ENCODE measurements around the gene PNMT.

Gene PNMT, protein sequence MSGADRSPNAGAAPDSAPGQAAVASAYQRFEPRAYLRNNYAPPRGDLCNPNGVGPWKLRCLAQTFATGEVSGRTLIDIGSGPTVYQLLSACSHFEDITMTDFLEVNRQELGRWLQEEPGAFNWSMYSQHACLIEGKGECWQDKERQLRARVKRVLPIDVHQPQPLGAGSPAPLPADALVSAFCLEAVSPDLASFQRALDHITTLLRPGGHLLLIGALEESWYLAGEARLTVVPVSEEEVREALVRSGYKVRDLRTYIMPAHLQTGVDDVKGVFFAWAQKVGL

DNA sequence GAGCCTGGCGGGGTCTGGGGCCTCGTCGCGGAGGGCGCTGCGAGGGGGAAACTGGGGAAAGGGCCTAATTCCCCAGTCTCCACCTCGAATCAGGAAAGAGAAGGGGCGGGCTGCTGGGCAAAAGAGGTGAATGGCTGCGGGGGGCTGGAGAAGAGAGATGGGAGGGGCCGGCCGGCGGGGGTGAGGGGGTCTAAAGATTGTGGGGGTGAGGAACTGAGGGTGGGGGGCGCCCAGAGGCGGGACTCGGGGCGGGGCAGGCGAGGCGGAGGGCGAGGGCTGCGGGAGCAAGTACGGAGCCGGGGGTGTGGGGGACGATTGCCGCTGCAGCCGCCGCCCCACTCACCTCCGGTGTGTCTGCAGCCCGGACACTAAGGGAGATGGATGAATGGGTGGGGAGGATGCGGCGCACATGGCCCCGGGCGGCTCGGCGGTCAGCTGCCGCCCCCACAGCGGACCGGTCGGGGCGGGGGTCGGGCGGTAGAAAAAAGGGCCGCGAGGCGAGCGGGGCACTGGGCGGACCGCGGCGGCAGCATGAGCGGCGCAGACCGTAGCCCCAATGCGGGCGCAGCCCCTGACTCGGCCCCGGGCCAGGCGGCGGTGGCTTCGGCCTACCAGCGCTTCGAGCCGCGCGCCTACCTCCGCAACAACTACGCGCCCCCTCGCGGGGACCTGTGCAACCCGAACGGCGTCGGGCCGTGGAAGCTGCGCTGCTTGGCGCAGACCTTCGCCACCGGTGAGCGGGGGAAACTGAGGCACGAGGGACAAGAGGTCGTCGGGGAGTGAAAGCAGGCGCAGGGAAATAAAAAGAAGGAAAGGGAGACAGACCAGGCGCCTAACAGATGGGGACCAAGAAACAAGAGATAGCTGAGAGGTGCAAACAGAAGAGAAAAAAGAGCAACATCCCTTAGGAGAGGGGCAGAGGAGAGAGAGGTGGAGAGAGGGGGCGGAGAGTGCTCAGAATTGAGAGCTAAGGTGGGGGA is at the start of gene PNMT:
Gene PNMT, plus strand, starts transcription at position 509 of the 980 bp plus-strand sequence. Its CDS starts 23 bp downstream, at position 532.
- no peak for DNase-seq

DNA sequence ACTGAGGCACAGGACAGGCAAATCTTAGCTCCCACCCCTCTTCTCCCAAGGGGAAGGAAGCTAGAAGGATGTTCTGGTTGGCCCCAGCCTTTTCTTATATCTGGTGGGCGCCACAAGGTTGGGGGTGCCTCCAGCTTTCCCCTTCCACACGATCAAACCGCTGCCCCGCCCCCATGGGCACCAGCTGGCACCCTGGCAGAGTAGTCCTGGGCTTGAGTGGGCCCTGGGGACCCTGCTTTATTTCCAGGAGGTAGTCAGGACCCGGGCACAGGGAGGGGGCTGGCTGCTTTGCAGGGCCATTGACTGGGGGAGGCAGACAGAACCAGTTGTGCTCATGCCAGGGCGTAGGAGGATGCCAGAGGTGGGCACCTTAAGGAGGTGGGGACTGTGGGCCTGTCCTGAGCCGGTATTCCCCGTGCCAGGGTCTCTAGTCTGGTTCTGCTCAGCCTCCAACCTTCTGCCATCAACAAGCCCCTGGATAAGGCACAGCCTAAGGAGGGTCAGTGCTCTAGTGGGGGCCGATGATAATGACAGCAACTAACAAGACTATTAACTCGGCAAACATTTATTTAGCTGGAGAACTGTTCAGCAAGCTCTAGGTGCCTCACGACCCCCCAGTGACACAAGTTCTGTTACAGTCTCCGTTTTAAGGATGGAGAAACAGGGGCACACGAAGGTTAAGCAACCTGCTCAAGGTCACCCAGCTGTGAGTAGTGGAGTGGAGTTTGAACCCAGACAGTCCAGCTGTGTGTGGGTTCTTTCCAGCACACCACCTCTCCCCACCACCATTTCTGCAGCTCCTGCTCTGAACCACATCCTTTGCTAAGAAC is 49.1 kb upstream of the PNMT start:
- no peak for DNase-seq

DNA sequence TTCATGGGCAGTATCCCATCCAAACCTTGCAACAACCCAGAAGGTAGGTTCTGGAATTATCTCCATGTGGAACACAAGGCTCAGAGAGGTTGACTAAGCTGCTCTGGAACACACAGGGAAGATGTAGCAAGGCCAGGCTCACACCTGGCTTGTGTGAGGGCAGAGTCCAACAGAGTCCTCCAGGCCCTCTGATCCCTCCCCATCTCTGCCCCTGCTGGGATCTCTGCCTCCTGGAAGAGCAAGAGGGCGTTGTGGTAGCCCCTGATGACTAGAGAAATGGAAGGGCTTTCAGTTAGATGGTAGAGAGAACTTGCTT is 48.5 kb upstream of the PNMT start:
- no peak for DNase-seq

DNA sequence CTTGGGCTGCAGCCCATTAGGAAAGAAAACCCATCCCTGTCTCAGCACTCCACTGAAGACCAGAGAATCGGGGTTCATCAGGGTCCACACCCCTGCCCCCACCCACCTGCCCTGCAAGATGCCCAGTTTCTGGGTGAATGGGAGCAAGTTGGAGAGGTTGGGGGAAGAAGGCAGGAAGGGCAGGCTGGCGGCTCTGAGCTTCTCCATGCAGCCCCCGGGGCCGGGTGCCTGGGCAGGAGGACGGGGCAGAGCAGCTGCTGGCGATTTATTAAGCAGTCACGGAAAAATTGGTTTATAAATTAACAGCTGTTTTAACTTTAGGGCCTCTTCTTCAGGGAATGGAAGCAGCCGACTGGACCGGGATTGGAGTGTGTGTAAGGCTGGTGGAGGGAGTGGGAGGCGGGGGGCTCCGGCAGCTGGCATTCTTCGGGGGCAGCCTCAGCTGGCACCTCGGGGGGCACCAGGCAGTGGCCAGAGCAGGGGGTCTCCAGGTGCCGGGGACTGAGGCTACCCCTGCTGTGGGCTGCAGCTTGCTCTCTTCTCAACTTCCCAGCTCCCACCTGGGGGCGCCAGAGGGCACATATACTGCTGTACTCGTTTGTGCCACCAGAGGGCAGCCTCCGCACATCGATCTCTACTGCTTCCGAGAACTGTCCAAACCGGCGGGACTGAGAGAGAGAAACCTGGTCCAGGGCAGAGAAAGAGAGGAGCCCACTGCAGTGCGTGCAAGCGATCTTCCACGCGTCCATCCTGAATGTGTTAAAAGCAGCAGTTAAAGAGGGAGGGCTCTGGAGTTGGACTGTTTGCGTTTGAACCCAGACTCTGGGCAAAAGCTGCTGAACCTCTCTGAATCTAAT is 46.5 kb upstream of the PNMT start:
- peak; percentile 18 for DNase-seq

DNA sequence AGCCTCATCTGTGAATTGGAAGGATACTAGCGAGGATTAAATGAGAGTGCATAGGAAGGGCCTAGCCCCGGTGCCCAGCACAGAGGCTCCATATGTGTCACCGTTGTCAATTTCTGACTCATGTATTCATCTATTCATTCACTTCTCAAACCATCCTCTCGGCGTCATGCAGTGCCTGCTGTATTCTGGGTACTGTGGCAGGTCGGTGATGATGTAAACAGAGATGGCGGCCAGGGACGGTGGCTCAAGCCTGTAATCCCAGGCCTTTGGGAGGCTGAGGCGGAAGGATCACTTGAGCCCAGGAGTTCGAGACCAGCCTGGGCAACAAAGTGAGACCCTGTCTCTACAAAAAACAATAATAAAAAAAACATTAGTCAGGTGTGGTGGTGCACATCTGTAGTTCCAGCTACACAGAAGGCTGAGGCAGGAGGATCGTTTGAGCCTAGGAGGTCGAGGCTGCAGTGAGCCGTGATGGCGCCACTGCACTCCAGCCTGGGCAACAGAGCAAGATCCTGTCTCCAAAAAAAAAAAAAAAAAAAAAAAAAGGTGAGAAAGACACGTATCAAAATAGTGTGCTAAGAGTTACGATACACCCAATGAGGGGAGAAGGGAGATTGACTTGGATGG is 45.8 kb upstream of the PNMT start:
- DNase-seq = no peak

DNA sequence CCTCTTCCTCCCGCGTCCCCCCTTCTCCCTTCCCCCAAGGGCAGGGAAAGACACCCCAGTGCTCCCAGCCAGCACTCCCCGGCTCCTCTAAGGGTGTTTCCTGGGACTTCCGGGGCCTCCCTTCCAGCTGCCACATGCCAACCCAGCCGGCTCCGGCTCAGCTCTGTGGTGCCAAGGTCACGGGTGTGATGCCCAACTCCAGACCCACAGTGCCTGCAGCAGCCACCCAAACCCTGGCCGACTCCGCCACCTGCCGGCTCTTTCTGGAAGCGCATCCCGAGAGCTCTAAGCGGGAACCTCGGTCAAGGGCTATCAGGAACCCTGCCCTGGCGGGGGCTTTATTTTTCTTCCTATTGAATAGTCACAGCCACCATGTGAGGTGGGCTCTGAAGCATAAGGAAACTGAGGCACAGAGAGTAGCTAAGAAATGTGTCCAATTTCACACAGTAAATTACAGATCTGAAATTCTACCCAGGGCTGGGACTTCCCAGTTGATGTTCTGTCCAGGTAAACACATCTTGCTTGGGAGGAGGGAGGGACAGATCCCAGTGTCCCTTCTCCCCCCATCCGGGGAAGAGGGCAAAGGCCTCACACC is 44.8 kb upstream of the PNMT start:
- peak; percentile 51 for DNase-seq

DNA sequence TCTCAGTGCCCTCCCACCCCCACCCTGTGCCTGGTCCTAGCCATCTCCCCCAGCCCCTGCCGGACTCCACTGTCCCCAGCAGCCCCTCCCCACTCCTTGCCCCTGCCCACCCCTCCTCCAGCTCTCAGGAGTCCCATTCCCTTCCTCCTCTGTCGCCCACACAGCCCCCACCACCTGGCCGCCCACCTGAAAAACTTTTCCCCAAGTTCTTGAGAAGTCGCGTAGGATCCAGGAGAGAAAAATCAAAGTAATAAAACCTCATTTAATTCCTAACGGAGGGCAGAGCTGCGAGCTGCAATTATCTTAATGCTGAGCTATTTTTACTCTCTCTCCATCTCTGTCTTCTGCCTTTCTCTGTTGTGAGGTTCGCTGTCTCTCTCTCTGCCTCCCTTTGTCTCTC is 43.9 kb upstream of the PNMT start:
- DNase-seq = no peak

DNA sequence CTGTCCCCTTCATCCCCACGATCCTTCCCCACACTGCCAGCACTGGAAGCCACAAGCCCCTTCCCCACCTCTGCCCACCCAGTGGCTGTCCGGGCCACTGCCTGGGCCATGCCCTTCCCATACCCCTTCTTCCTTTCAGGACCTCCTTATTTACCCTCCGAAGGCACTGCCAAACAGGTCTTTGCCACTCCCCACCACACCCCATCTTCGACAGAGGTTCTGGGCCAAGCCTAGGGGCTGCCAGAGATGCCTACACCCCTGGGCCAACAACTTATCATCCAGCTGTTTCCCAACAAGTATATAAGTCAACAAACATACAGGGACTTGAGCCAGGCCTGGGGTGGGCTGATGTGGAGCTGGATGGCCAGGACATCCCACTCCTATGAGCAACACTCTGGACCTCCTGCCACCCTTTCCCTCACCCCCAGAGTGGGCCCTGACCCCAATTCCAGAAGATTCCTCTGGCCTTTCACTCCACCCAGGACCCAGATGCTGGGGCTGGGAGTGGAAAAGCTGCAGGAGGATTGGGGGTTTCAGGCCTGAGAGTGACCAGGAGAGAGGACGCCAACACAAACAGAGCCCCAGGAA is 43.0 kb upstream of the PNMT start:
- no peak for DNase-seq

DNA sequence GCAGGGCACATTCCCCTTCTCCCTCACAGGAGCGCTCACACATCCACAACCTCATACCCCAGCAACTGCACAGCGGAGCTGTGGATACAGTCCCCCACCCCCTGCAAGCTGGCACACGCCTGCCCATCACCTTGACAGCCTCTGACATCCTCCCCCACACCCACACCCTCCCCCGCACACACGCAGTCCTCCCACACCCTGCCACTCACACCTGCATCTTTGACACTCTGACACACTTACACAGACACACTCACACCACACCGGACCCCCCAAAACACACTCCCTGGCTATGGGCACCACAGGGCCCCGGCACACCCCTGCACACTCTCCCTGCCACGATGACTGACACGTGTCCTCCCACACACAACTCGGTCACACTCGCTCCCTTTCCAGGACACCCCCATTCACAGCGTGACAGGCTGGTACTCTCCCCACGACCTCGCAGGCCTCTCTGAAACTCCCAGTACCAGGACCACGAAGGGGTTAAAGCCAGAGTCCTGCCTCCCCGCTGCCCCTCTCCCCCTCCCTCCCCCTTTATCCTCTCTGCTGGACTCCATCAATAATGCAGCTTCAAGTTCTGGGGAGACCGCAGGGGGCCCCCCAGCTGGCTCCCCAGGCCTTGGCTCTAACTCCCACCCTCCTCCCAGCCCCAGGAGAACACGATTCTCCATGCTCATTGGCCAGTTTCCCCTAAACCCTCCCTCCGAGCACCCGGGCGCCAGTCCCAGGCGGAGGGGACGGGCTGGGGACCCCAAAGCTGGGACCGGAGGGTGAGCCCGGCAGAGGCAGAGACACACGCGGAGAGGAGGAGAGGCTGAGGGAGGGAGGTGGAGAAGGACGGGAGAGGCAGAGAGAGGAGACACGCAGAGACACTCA is 41.8 kb upstream of the PNMT start, which contains the start of gene PPP1R1B:
Gene PPP1R1B, plus strand, starts transcription at position 782 of the 876 bp plus-strand sequence. CDS start 441 bp downstream, outside the sequence.
- no peak for DNase-seq

DNA sequence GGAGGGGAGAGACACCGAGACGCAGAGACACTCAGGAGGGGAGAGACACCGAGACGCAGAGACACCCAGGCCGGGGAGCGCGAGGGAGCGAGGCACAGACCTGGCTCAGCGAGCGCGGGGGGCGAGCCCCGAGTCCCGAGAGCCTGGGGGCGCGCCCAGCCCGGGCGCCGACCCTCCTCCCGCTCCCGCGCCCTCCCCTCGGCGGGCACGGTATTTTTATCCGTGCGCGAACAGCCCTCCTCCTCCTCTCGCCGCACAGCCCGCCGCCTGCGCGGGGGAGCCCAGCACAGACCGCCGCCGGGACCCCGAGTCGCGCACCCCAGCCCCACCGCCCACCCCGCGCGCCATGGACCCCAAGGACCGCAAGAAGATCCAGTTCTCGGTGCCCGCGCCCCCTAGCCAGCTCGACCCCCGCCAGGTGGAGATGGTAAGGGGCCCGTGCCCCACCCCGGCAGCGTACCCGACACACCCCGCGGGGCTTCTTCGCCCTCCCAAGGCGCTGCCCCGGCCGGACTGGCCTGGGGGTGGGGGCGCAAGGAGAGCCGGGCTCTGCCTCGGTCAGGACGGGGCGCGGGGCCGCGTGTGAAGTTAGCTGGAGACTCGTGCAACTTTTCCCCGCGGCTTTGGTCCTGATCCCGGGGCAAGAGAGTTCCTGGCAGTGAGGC is 41.1 kb upstream of the PNMT start:
- DNase-seq = no peak

DNA sequence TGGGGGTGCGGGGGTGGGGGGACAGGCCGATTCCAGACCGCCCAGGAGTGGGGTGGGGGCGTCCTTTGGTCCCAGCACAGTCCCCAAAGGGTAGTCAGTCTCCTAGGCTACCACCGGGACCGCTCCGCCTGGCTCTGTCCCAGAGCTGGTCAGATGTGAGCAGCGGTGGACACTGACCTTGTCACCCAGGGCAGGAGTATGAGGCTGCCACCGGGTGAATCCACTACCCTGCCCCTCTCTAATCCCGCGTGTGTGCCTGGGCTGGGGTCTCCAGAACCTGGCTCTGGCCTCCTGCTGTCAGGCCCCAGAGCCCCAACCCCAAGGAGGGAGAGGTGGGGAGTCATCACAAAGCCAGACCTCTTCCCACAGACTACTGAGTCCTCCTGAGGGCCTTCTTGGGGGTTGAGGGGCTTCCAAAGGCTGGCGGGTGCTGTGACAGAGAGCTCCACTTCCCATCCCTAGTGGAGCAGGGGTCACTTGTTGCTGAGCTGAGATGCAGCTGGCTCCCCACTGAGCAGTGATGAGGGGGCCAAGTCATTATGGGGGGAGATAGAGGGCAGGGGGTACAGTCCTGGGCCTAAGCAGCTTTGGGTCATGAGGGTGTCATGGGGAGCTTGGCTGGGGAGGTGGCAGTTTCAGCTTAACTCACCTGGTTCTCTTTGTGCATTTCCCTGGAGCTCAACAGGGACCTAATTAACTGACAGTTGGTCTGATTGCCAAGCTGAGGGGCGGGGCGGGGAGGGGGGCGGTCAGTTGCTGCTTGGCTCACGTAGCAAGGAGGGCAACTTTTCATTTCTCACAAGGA is 40.3 kb upstream of the PNMT start:
- no peak for DNase-seq

DNA sequence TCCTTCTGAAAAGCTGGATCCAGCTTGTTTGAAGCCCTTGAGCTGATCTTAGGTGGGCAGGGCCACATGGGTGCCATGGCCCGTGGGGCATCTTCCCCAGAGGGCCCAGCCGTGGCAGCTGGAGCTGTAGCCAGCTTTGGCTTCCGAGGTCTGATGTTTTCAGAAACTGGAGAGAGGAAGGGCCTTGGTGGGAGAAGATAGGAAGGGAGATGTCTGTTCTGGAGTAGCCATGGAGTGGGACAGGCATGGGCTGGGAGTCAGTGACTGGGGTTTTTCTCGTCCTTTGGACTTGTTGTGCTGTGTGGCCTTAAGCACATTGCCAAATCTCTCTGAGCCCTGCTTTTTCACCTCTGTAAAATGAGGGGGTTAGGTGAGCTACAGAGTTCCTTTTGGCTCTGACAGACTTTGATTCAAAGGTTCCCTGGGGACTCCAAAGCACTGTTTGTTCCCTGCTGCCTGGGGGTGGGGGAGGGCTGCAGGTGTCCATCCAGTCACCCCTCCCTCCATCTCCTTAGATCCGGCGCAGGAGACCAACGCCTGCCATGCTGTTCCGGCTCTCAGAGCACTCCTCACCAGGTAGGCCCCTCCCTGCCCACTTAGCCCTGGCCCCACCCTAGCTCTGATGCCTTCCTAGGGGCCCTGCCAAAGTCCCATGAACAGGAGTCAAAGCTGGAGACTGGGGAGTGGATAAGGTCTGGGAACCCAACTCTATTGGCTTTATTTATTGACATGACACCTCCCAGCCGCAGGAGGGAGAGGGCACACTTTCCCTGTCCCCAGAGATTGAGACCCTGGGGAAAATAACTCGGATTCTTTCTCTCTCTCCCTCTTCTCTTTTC is 39.4 kb upstream of the PNMT start:
- no peak for DNase-seq

DNA sequence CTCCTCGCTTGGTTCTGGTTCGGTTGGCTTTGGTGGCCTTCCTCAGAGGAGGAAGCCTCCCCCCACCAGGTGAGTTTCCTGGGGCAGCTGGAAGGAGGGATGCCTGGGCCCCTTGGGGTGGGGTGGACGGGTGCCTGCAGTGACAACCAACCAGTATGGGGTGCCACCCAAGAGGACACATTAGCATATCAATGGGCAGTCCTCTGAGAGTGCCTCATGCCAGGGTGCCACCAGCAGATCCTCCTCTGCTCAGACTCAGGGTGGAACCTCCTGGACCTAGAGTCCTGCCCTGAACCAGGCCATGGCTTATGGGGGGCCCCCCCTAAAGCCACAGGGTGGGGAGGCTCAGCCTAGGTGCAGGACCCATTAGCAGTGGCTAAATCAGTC is 38.8 kb upstream of the PNMT start:
- DNase-seq = no peak

DNA sequence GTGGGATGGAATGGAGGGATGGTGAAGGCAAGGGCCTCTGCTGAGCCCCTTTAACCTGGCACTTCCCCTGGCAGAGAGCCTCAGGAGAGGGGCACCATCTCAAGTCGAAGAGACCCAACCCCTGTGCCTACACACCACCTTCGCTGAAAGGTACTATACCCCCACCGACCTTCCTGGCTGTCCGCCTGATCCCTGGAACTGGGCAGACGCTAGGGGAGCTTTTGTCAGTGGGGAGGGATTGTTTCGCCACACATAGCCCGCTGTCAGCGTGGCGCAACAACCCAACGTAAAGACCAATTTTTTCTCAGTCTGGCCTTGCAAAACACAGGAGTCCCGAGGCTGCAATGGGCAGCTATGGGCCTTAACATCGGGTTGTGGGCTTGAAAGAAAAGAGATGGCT is 38.4 kb upstream of the PNMT start:
- no peak for DNase-seq

DNA sequence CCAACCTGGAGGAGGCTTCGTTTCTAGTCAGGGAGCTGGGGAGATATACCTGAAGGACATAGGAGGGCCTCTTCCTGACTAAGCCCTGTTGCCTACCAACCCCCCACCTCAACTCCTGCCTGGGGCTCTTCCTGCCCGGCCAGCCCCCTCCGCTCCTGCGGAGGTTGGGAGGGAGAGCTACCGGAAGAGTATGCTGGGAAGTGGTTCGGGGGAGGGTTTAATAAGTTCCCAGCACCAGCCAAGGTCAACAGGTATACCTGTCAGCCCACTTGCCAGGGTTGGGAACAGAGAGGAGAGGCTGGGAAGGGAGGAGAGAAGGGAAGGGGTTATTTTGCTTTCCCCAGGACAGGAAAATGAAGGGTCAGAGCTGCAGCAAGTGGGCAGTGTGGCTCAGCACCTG is 36.9 kb upstream of the PNMT start:
- DNase-seq = no peak

DNA sequence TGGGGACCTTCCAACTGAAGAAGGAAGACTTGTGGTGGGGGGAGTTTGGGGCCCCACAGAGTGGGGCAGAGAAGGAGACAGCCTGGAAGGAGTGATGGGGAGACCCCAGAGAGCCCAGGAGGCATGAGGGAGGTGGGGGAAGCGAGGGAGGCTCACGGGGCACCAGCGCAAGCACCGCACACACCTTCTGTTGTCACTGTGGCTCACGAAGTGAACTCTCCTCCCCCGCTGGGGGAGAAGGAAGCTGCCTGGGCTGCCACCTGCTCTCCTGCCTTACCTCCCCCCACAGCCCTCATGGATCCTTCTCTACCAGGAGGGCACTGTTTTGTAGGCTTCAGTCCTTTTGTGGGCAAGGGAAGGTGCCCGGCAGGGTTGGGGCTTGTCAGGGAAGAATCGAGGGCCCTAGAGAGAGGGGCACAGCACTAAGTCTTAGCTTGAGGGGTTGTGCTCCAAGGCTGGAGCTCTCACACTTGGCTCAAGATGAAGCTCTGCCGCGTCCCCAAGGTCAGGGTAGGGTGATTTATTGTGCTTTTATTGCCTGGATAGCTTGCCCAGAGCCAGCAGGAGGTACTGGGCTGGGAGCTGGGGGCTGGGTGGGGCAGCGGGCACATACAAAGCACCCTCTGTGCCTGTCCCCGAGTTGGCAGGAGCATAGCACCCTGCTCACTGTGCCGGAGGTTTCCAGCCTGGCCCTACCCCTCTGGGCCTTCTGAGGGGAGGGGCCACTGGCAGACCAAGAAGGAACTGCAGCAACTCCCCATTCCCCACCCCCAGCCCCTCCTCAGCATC is 35.9 kb upstream of the PNMT start:
- no peak for DNase-seq
